K562 (cell line): ENCODE measurements around the gene GBF1. TPM values are rescaled to one million over a fixed set of nuclear protein-coding genes. Genes with fewer than 3 reads are reported as not detected.

Source experiments
- BHLHE40 ChIP-seq: IDR thresholded peaks from 2 replicates; pipeline ENCODE4 v1.6.1; 2011; ENCODE audit warnings: low read length, improper control_type of control experiment
- CTCF ChIP-seq, 3 experiments: IDR thresholded peaks in 2 of 3; conservative IDR thresholded peaks in 1 of 3; 2 replicates each; pipeline ENCODE4 v1.5.1; 2011 to 2012; ENCODE audit warnings: low read length in 3 of 3, mild to moderate bottlenecking in 3 of 3, control low read depth in 2 of 3, improper control_type of control experiment in 1 of 3, inconsistent platforms in 1 of 3, low read depth in 1 of 3, mixed read lengths in 1 of 3, moderate library complexity in 1 of 3; ENCODE audit not compliant: insufficient read depth in 2 of 3
- CXXC5 ChIP-seq: fragments of 250-450 bp; sonication (Bioruptor Pico); IDR thresholded peaks from 2 replicates; pipeline ENCODE4 v1.8.0; 2022; ENCODE audit warnings: inconsistent platforms, mild to moderate bottlenecking, moderate library complexity
- HDAC1 ChIP-seq, 2 experiments: fragments of 450-650 bp; IDR thresholded peaks; 2 replicates each; pipeline ENCODE4 v1.6.1; 2016 to 2017; ENCODE audit warnings: inconsistent platforms in 1 of 2, mild to moderate bottlenecking in 1 of 2, moderate library complexity in 1 of 2
- KDM1A ChIP-seq, 2 experiments: fragments of 450-650 bp; IDR thresholded peaks; 2 replicates each; pipeline ENCODE4 v1.6.1; 2016; ENCODE audit warnings: mild to moderate bottlenecking in 2 of 2
- LEF1 ChIP-seq: fragments of 450-650 bp; IDR thresholded peaks from 2 replicates; pipeline ENCODE4 v1.6.1; 2016; ENCODE audit warnings: mild to moderate bottlenecking
- POLR2AphosphoS2 ChIP-seq: IDR thresholded peaks from 2 replicates; pipeline ENCODE4 v1.6.1; 2012; ENCODE audit warnings: low read length, improper control_type of control experiment
- PRMT5 ChIP-seq: sonication (generic); formaldehyde crosslinking; IDR thresholded peaks from 2 replicates; pipeline ENCODE4 v1.5.0; 2020; ENCODE audit warnings: missing genetic modification reagents
- REST ChIP-seq, 2 experiments: fragments of 450-650 bp; formaldehyde crosslinking in 1 of 2; IDR thresholded peaks; 2 replicates each; pipeline versions ENCODE4 v1.4.0 to v1.6.1; 2014 to 2020; ENCODE audit warnings: mild to moderate bottlenecking in 2 of 2, borderline replicate concordance in 1 of 2, low read depth in 1 of 2
- SAP30 ChIP-seq: fragments of 200-600 bp; sonication (generic); IDR thresholded peaks from 2 replicates; pipeline ENCODE4 v1.6.1; 2012; ENCODE audit warnings: borderline replicate concordance, low read depth, mild to moderate bottlenecking, moderate library complexity, low read length, control low read depth, inconsistent platforms; ENCODE audit not compliant: insufficient read depth, poor library complexity, severe bottlenecking
- ZNF124 ChIP-seq: sonication (generic); formaldehyde crosslinking; IDR thresholded peaks from 2 replicates; pipeline ENCODE4 v1.8.1; 2022; ENCODE audit warnings: missing genetic modification reagents
- polyA plus RNA-seq, 8 experiments: library from polyadenylated mRNA; depleted of rRNA in 4 of 8; stranded (reverse) in 5 of 8; unstranded in 3 of 8; fragments of >200 nt; fragmentation: Nextera tagmentation in 2 of 8; fragmentation: Illumina TruSeq in 1 of 8; extraction: Ambion mirVana in 2 of 8; extraction: Trizol in 1 of 8; gene quantifications; 2 replicates each; pipeline versions ENCODE4 v1.2.1 to v1.2.3, GENCODE V29; 2011 to 2014; ENCODE audit warnings: inconsistent platforms in 1 of 8, missing spikeins in 1 of 8
- total RNA-seq, 7 experiments: library from RNA; depleted of rRNA in 6 of 7; stranded (reverse); fragments of >200 nt in 6 of 7; fragmentation: Illumina TruSeq in 2 of 7; extraction: Trizol in 2 of 7; gene quantifications; 2 replicates each; pipeline versions ENCODE4 v1.2.1 to v1.2.3, GENCODE V29; 2011 to 2021; ENCODE audit warnings: low replicate concordance in 1 of 7
- TF ChIP-seq, protein P1 (sequence below): fragments of 250-450 bp; sonication (Bioruptor Pico); IDR thresholded peaks from 2 replicates; pipeline ENCODE4 v1.4.0; 2020

The GBF1 gene
- total and polyA plus RNA-seq, 9 of the 15 experiments (the other 6 are each of a cell fraction or from before 2014, with no cell fraction given): 0.69 to 28.0 (median 10.3) TPM

DNA sequence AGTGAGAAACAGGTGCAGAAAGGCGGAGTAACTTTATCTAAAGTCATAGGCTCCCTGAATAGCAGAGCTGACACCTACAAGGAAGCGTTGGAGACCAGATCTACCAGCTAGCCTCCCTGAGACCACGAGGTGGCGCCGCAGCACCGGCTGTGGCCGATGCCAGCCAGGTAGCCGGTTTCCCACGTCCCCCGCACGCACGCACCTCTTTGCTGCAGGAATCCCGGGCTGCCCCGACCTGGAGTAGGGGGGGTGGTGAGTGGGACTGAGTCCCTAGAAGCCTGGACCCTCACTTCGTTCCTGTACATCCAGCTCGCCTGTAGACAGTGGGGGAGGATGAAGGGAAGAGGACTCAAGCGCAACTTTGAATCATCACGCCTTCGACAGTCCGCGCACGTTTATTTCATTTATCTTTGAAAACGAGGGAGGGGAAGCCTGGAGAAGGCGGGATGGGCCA lies 15.5 kb upstream of the GBF1 start (continued):
- TF ChIP-seq CTCF (IDR thresholded peaks at IDR 0.05 in 2 of 3, conservative IDR thresholded peaks at IDR 0.05 in 1 of 3; ENCODE audit: insufficient read depth in 2 of 3, low read depth in 1 of 3, low read length in 3 of 3) (peak; percentile 89 to 91 (median 91)), PRMT5 (CRISPR knock-in tag) (no peak), BHLHE40 (peak; percentile 67), CXXC5 (CRISPR knock-in tag) (peak; percentile 79), KDM1A (IDR thresholded peaks at IDR 0.05) (peak in 1 of 2 experiments; percentile 39; a peak in 1 of 4 replicates), ZNF124 (CRISPR knock-in tag) (no peak), REST (IDR thresholded peaks at IDR 0.05; ENCODE audit: borderline replicate concordance) (peak; percentile 77), REST (CRISPR knock-in tag; IDR thresholded peaks at IDR 0.05; ENCODE audit: low read depth) (no peak), POLR2AphosphoS2 (no peak), LEF1 (0 out of 2 replicates have a peak, but pooled peaks have one; percentile 19), HDAC1 (IDR thresholded peaks at IDR 0.05) (peak in 1 of 2 experiments; percentile 36; a peak in 1 of 4 replicates), SAP30 (peak; percentile 50)
- TF ChIP-seq, protein P1, sequence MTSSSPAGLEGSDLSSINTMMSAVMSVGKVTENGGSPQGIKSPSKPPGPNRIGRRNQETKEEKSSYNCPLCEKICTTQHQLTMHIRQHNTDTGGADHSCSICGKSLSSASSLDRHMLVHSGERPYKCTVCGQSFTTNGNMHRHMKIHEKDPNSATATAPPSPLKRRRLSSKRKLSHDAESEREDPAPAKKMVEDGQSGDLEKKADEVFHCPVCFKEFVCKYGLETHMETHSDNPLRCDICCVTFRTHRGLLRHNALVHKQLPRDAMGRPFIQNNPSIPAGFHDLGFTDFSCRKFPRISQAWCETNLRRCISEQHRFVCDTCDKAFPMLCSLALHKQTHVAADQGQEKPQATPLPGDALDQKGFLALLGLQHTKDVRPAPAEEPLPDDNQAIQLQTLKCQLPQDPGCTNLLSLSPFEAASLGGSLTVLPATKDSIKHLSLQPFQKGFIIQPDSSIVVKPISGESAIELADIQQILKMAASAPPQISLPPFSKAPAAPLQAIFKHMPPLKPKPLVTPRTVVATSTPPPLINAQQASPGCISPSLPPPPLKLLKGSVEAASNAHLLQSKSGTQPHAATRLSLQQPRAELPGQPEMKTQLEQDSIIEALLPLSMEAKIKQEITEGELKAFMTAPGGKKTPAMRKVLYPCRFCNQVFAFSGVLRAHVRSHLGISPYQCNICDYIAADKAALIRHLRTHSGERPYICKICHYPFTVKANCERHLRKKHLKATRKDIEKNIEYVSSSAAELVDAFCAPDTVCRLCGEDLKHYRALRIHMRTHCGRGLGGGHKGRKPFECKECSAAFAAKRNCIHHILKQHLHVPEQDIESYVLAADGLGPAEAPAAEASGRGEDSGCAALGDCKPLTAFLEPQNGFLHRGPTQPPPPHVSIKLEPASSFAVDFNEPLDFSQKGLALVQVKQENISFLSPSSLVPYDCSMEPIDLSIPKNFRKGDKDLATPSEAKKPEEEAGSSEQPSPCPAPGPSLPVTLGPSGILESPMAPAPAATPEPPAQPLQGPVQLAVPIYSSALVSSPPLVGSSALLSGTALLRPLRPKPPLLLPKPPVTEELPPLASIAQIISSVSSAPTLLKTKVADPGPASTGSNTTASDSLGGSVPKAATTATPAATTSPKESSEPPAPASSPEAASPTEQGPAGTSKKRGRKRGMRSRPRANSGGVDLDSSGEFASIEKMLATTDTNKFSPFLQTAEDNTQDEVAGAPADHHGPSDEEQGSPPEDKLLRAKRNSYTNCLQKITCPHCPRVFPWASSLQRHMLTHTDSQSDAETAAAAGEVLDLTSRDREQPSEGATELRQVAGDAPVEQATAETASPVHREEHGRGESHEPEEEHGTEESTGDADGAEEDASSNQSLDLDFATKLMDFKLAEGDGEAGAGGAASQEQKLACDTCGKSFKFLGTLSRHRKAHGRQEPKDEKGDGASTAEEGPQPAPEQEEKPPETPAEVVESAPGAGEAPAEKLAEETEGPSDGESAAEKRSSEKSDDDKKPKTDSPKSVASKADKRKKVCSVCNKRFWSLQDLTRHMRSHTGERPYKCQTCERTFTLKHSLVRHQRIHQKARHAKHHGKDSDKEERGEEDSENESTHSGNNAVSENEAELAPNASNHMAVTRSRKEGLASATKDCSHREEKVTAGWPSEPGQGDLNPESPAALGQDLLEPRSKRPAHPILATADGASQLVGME (CRISPR knock-in tag): no peak
